ENCODE measurements around the gene PRSS53.

DNA sequence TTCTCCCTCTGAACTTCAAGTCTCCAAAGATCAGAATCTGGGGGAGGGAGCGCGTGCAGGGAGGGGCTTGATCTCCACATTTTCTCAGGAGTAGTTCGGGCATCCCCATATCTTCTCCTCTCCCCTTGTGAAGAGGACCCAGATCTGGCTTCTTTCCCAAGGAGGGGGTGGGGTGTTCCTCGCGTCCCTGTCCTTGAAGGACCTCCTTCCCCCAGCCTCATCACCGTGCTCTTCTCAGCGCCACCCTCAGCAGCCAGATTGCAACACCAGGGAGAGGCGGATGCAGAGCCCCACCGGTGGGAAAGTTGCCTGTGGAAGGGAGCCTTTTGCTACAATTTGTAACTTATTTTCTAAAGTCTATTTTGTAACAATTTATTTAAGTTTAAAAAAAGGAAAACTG, 5.7 kb downstream of the PRSS53 start:
- TF ChIP-seq, protein P1, sequence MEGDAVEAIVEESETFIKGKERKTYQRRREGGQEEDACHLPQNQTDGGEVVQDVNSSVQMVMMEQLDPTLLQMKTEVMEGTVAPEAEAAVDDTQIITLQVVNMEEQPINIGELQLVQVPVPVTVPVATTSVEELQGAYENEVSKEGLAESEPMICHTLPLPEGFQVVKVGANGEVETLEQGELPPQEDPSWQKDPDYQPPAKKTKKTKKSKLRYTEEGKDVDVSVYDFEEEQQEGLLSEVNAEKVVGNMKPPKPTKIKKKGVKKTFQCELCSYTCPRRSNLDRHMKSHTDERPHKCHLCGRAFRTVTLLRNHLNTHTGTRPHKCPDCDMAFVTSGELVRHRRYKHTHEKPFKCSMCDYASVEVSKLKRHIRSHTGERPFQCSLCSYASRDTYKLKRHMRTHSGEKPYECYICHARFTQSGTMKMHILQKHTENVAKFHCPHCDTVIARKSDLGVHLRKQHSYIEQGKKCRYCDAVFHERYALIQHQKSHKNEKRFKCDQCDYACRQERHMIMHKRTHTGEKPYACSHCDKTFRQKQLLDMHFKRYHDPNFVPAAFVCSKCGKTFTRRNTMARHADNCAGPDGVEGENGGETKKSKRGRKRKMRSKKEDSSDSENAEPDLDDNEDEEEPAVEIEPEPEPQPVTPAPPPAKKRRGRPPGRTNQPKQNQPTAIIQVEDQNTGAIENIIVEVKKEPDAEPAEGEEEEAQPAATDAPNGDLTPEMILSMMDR (IDR thresholded peaks at IDR 0.05; ENCODE audit: low read depth, low read length) = no peak
- no peak for TF ChIP-seq EZH2phosphoT487 (IDR thresholded peaks at IDR 0.05; ENCODE audit: low read depth)
